ENCODE measurements around the gene TBX10.
"Not testable (repeated sequence)": the region's sequence is repeated elsewhere in the genome, so short reads cannot be mapped to it uniquely, and the experiment has no call there.

The TBX10 gene

GRCh38 chr11:67596753-67597300 is 42.7 kb downstream of the TBX10 start:
- H3F3A ChIP-seq (ENCODE audit: insufficient read depth) = peaks cover 21% of the 10 kb centered on the region
- no peaks in the 10 kb centered on the region for H3K36me3 ChIP-seq (ENCODE audit: low read length)
- H3K27ac ChIP-seq (ENCODE audit: low read depth, low read length) = no peak overlapping the region
- no peak overlapping the region for H3K4me2 ChIP-seq (ENCODE audit: low read depth, low read length, poor library complexity, severe bottlenecking)
- no peaks in the 10 kb centered on the region for H3K27me3 ChIP-seq (ENCODE audit: low read length)
- H3K9me2 ChIP-seq (replicated peaks; ENCODE audit: insufficient read depth, low read length) = no peaks in the 10 kb centered on the region
- TF ChIP-seq EZH2phosphoT487 (conservative IDR thresholded peaks at IDR 0.05; ENCODE audit: low read length) = no peak
- H3K4me3 ChIP-seq (ENCODE audit: insufficient read depth, low read length, poor library complexity, severe bottlenecking) = no peak overlapping the region
- H3K9ac ChIP-seq (ENCODE audit: low read length) = no peak overlapping the region
- H3K9me3 ChIP-seq (ENCODE audit: insufficient read depth, low read length) = no peaks in the 10 kb centered on the region
- H2AFZ ChIP-seq (ENCODE audit: low read depth, low read length, severe bottlenecking) = no peak overlapping the region
- no peaks in the 10 kb centered on the region for H4K20me1 ChIP-seq (ENCODE audit: low read depth, low read length)
- no peaks in the 10 kb centered on the region for H3K79me2 ChIP-seq (ENCODE audit: insufficient read depth, low read length)

- no peak overlapping the region for H3K27ac ChIP-seq (ENCODE audit: low read depth, low read length)
- H3K79me2 ChIP-seq (ENCODE audit: insufficient read depth, low read length) = no peaks in the 10 kb centered on the region
- TF ChIP-seq EZH2phosphoT487 (conservative IDR thresholded peaks at IDR 0.05; ENCODE audit: low read length) = no peak
- TF ChIP-seq CTCF (IDR thresholded peaks at IDR 0.05; ENCODE audit: insufficient read depth, low read length, poor library complexity, severe bottlenecking) = no peak
- no peaks in the 10 kb centered on the region for H4K20me1 ChIP-seq (ENCODE audit: low read depth, low read length)
- H3K9me2 ChIP-seq (replicated peaks; ENCODE audit: insufficient read depth, low read length) = no peaks in the 10 kb centered on the region
- H3F3A ChIP-seq (ENCODE audit: insufficient read depth) = peaks cover 15% of the 10 kb centered on the region
- H3K27me3 ChIP-seq (ENCODE audit: low read length) = no peaks in the 10 kb centered on the region
- no peak overlapping the region for H3K4me3 ChIP-seq (ENCODE audit: insufficient read depth, low read length, poor library complexity, severe bottlenecking)
- no peak overlapping the region for H3K4me2 ChIP-seq (ENCODE audit: low read depth, low read length, poor library complexity, severe bottlenecking)
- H3K36me3 ChIP-seq (ENCODE audit: low read length) = peaks cover 4% of the 10 kb centered on the region; the same call in 1 of the 2 replicates
- H2AFZ ChIP-seq (ENCODE audit: low read depth, low read length, severe bottlenecking) = no peak overlapping the region
- no peaks in the 10 kb centered on the region for H3K9me3 ChIP-seq (ENCODE audit: insufficient read depth, low read length)
- H3K9ac ChIP-seq (ENCODE audit: low read length) = no peak overlapping the region
Observed at GRCh38 chr11:67594480-67594879, 45.1 kb downstream of the TBX10 start.

GRCh38 chr11:67593565-67593905 is 46.0 kb downstream of the TBX10 start:
- no peak for TF ChIP-seq EZH2phosphoT487 (conservative IDR thresholded peaks at IDR 0.05; ENCODE audit: low read length)
- TF ChIP-seq CTCF (IDR thresholded peaks at IDR 0.05; ENCODE audit: insufficient read depth, low read length, poor library complexity, severe bottlenecking) = no peak
- Histone ChIP-seq H3K9me3 (ENCODE audit: insufficient read depth, low read length) (no peaks in the 10 kb centered on the region), H3K9ac (ENCODE audit: low read length) (no peak overlapping the region), H3F3A (ENCODE audit: insufficient read depth) (peaks cover 15% of the 10 kb centered on the region), H3K79me2 (ENCODE audit: insufficient read depth, low read length) (no peaks in the 10 kb centered on the region), H3K4me3 (ENCODE audit: insufficient read depth, low read length, poor library complexity, severe bottlenecking) (no peak overlapping the region), H3K36me3 (ENCODE audit: low read length) (peaks cover 8% of the 10 kb centered on the region; the same call in 1 of the 2 replicates), H3K9me2 (replicated peaks; ENCODE audit: insufficient read depth, low read length) (no peaks in the 10 kb centered on the region), H2AFZ (ENCODE audit: low read depth, low read length, severe bottlenecking) (no peak overlapping the region), H3K4me2 (ENCODE audit: low read depth, low read length, poor library complexity, severe bottlenecking) (no peak overlapping the region), H3K27ac (ENCODE audit: low read depth, low read length) (no peak overlapping the region), H4K20me1 (ENCODE audit: low read depth, low read length) (no peaks in the 10 kb centered on the region), H3K27me3 (ENCODE audit: low read length) (no peaks in the 10 kb centered on the region)

GRCh38 chr11:67592880-67593564 is 46.5 kb downstream of the TBX10 start:
- H3K9me3 ChIP-seq (ENCODE audit: insufficient read depth, low read length) = no peaks in the 10 kb centered on the region
- H4K20me1 ChIP-seq (ENCODE audit: low read depth, low read length) = no peaks in the 10 kb centered on the region
- TF ChIP-seq EZH2phosphoT487 (conservative IDR thresholded peaks at IDR 0.05; ENCODE audit: low read length) (no peak), CTCF (IDR thresholded peaks at IDR 0.05; ENCODE audit: insufficient read depth, low read length, poor library complexity, severe bottlenecking) (no peak)
- H3K79me2 ChIP-seq (ENCODE audit: insufficient read depth, low read length) = no peaks in the 10 kb centered on the region
- H3K9me2 ChIP-seq (replicated peaks; ENCODE audit: insufficient read depth, low read length) = no peaks in the 10 kb centered on the region
- H3K27me3 ChIP-seq (ENCODE audit: low read length) = no peaks in the 10 kb centered on the region
- peaks cover 19% of the 10 kb centered on the region for H3F3A ChIP-seq (ENCODE audit: insufficient read depth)
- H3K36me3 ChIP-seq (ENCODE audit: low read length) = peaks cover 8% of the 10 kb centered on the region; the same call in 1 of the 2 replicates
- no peak overlapping the region for H3K4me3 ChIP-seq (ENCODE audit: insufficient read depth, low read length, poor library complexity, severe bottlenecking)
- no peak overlapping the region for H3K27ac ChIP-seq (ENCODE audit: low read depth, low read length)
- H2AFZ ChIP-seq (ENCODE audit: low read depth, low read length, severe bottlenecking) = no peak overlapping the region
- H3K9ac ChIP-seq (ENCODE audit: low read length) = no peak overlapping the region
- no peak overlapping the region for H3K4me2 ChIP-seq (ENCODE audit: low read depth, low read length, poor library complexity, severe bottlenecking)

GRCh38 chr11:67588899-67589415 is 50.6 kb downstream of the TBX10 start:
- not testable (repeated sequence) for H3K9me3 ChIP-seq (ENCODE audit: insufficient read depth, low read length); H3K9me2 ChIP-seq (replicated peaks; ENCODE audit: insufficient read depth, low read length); H2AFZ ChIP-seq (ENCODE audit: low read depth, low read length, severe bottlenecking); H3K36me3 ChIP-seq (ENCODE audit: low read length); H3K4me2 ChIP-seq (ENCODE audit: low read depth, low read length, poor library complexity, severe bottlenecking); H4K20me1 ChIP-seq (ENCODE audit: low read depth, low read length); H3K27me3 ChIP-seq (ENCODE audit: low read length); H3K9ac ChIP-seq (ENCODE audit: low read length); H3K79me2 ChIP-seq (ENCODE audit: insufficient read depth, low read length); H3K4me3 ChIP-seq (ENCODE audit: insufficient read depth, low read length, poor library complexity, severe bottlenecking)
- peaks cover 54% of the 10 kb centered on the region for H3F3A ChIP-seq (ENCODE audit: insufficient read depth)
- H3K27ac ChIP-seq (ENCODE audit: low read depth, low read length) = peak overlapping the region; percentile 93; the same call in 1 of the 2 replicates
